Activated T-helper 1 cell treated with anti-CD3 and anti-CD28 coated beads, Interleukin-2, amount 50 U/mL, for 16 hours (primary cell): ENCODE results near the gene SMIM13.
A peak's percentile ranks its signal among the peaks of the same experiment; 100 is the strongest.
"Not testable (repeated sequence)": the region's sequence is repeated elsewhere in the genome, so short reads cannot be mapped to it uniquely, and the experiment has no call there.

Experiments used
- DNase-seq, 2 donors: peaks; one replicate each; pipeline ENCODE4 v3.0.0-alpha.2; 2020; ENCODE audit warnings: low read depth in 1 of 2, low spot score in 1 of 2

SMIM13 gene

DNA sequence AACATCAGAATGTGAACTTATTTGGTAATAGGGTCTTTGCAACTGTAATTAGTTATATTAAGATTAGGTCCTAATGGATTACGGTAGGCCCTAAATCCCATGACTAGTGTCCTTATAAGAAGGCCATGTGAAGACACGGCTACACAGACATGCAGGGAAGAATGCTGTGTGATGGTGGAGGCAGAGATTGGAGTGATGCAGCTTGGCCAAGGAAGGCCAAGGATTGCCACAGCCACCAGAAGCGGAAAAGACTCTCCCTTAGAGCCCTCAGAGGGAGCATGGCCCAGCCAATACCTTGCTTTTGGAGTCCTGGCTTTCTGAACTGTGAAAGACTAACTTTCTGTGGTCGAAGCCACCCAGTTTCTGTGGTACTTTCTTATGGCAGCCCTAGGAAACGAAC, 9.7 kb upstream of the SMIM13 start:
- DNase-seq: no peak

GRCh38 chr6:11085758-11086435, 7.7 kb upstream of the SMIM13 start:
- no peak for DNase-seq

DNA sequence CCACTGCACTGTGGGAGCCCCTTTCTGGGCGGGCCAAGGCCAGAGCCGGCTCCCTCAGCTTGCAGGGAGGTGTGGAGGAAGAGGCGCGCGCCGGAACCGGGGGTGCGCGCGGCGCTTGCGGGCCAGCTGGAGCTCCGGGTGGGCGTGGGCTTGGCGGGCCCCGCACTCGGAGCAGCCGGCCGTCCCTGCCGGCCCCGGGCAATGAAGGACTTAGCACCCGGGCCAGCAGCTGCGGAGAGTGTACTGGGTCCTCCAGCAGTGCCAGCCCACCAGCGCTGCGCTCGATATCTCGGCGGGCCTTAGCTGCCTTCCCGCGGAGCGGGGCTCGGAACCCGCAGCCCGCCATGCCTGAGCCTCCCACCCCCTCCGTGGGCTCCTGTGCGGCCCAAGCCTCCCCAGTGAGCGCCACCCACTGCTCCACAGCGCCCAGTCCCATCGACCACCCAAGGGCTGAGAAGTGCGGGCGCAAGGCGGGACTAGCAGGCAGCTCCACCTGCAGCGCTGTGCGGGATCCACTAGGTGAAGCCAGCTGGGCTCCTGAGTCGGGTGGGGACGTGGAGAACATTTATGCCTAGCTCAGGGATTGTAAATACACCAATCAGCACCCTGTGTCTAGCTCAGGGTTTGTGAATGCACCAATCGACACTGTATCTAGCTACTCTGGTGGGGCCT, 6.4 kb upstream of the SMIM13 start:
- DNase-seq: not testable (repeated sequence)

- no peak for DNase-seq
Measured at GRCh38 chr6:11089695-11090094, 3.9 kb upstream of the SMIM13 start.

- DNase-seq: not testable (repeated sequence)
Measured at GRCh38 chr6:11091141-11091540, 2.5 kb upstream of the SMIM13 start.

DNA sequence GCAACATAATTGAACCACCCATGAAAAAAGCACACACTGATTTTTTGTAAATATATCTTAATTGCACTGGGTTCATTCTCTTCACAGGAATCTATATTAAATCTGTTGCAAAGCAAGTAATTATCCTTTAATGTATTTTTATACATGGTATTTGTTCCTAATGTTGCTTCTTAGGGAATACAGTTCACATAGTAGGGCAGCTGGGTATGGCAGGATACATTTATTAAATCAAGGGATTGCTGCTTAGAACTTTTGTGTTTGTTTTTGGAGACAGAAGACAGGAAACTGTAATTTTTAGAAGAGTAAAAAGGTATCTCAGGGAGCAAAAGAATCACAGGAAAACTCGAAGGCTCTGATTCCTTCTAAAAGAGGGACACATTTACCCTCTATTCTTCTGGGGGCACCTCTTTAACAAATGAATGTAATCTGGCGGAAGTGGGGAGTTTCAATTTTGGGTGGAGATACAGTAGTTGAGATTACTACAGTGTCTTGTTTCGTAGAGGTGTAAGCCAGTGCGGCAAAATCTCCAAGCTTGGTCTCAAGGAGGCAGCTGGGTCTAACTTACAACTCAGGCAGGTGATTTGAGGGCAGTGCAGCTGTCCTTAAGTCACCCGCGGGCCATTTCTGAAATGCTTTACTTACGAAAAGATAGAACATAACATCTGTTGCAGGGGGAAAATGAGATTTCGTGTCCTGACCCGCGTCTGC, 812 bp upstream of the SMIM13 start:
- DNase-seq: peak in 1 of 2 donors; percentile 4

- DNase-seq: no peak
Measured at GRCh38 chr6:11093376-11093625, 333 bp upstream of the SMIM13 start.

- peak; percentile 7 to 8 for DNase-seq
Measured at GRCh38 chr6:11094411-11094851, 797 bp downstream of the SMIM13 start.

DNA sequence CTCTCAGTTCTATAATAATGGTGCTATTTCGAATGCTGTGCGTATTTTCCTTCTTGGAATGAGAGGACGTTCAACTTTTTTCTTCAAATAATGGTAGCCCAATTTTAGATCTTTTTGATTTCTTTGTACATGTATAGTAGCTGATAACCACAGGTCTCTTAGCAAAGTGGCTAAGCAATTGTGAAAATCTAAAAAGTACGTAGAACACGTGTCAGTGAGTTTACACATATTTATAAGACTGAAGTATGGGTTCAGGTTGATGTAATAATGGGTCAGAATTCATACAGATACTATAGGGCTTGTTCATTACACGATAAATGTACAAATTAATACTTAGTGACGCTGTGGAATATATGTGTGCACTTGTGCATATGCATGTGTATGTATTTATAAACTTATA, 1.3 kb downstream of the SMIM13 start:
- no peak for DNase-seq

- DNase-seq: no peak
Measured at GRCh38 chr6:11096109-11096508, 2.5 kb downstream of the SMIM13 start.

- no peak for DNase-seq
Measured at GRCh38 chr6:11097476-11097875, 3.8 kb downstream of the SMIM13 start.

GRCh38 chr6:11098004-11098403, 4.4 kb downstream of the SMIM13 start:
- DNase-seq: no peak

DNA sequence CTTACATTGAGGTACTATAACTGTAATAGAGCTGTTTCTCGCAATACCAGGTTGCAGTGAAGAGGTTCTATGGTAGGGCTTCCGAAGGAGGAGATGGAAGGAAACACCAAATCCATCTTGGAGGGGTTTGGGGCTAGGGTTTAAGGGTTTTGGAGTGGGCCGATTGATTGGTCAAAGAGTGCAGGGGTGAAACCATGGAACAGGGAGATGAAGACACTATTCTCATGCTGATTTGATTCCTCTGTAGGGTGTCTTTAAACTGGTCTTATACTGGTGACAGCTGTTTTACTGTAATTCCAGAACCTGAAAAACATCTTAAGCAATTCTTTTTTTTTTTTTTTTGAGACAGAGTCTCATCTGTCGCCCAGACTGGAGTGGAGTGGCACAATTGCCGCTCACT, 7.8 kb downstream of the SMIM13 start:
- DNase-seq: no peak

- DNase-seq: no peak
Measured at GRCh38 chr6:11103065-11103464, 9.4 kb downstream of the SMIM13 start.

DNA sequence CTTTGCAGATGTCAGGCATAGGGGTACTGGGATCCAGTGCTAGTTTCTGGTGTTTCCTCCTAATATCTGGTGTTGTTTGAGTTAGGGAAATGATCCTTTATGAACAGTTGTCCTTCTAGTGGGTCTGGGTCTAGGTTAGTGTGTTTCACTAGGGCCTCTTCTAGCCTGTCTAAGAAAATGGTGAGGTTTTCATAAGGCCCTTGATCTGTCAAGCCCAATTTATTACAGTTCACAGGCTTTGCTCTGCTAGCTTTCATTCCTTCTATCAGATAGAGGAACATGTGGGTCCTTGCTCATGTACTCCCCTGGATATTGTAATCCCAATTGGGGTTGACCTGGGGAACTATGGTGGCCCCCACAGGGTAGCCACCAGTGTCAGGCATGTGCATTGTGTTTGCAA, 15.1 kb downstream of the SMIM13 start:
- DNase-seq: no peak

- no peak for DNase-seq
Measured at GRCh38 chr6:11110921-11111768, 17.5 kb downstream of the SMIM13 start, which contains the start of gene ERVFRD-1. Gene ERVFRD-1, minus strand, starts transcription at chr6:11111725. Its CDS starts 6,415 bp downstream, at chr6:11105310.

GRCh38 chr6:11111769-11112437, 18.3 kb downstream of the SMIM13 start:
- DNase-seq: no peak

GRCh38 chr6:11113038-11113437, 19.4 kb downstream of the SMIM13 start:
- DNase-seq: no peak

- not testable (repeated sequence) for DNase-seq
Measured at GRCh38 chr6:11115808-11116536, 22.3 kb downstream of the SMIM13 start.
